Colonic mucosa (tissue), 4 donors: ENCODE measurements around the gene ADAMTS14. TPM values are rescaled to one million over a fixed set of nuclear protein-coding genes. Genes with fewer than 3 reads are reported as not detected.
"Not testable (repeated sequence)": the region's sequence is repeated elsewhere in the genome, so short reads cannot be mapped to it uniquely, and the experiment has no call there.

Source experiments
- DNase-seq: peaks from one replicate; pipeline ENCODE4 v3.0.0-alpha.2; 2020
- H3K27ac ChIP-seq: fragments of 200-600 bp; one replicate; pipeline ENCODE4 v1.8.0; 2021
- H3K27me3 ChIP-seq: fragments of 200-600 bp; one replicate; pipeline ENCODE4 v1.8.0; 2021
- H3K36me3 ChIP-seq: fragments of 200-600 bp; one replicate; pipeline ENCODE4 v1.8.0; 2021
- H3K4me1 ChIP-seq: fragments of 200-600 bp; one replicate; pipeline ENCODE4 v1.8.0; 2021; ENCODE audit warnings: mild to moderate bottlenecking
- H3K4me3 ChIP-seq: fragments of 200-600 bp; one replicate; pipeline ENCODE4 v1.8.0; 2021
- H3K9ac ChIP-seq, 2 donors: one replicate each; pipeline ENCODE4 v1.7.0; 2013; ENCODE audit warnings: control low read depth in 2 of 2, low read depth in 2 of 2, low read length in 2 of 2
- H3K9me3 ChIP-seq: fragments of 200-600 bp; one replicate; pipeline ENCODE4 v1.8.0; 2021
- CTCF ChIP-seq: fragments of 200-600 bp; IDR thresholded peaks from one replicate; pipeline ENCODE4 v1.8.0; 2022; ENCODE audit warnings: antibody characterized with exemption, mild to moderate bottlenecking
- intact Hi-C: fragments of 100-400 bp; cut with DNase I; formaldehyde crosslinking; loops from one replicate; pipeline ENCODE4 v1.14.1; 2022
- total RNA-seq, 2 donors: library from RNA; stranded (reverse); fragmentation: NEBNext Ultra II Directional in 1 of 2; extraction: Animal tissue kit (Norgen Biotek cat#: 25700) in 1 of 2; gene quantifications; one replicate each; pipeline ENCODE4 v1.2.1, GENCODE V29; 2021
- donor health status: healthy.
- donor health status: DM: no; HTN: no; CAD: no.
- donor health status: DM: no; HTN: no; CAD: no.

Gene ADAMTS14
- total RNA-seq, 2 donors from 2014 or later: 0.93 to 1.5 TPM

GRCh38 chr10:70769121-70769520 lies 96.8 kb downstream of the ADAMTS14 start:
- Histone ChIP-seq H3K27ac (no peak overlapping the region), H3K9me3 (no peaks in the 10 kb centered on the region), H3K4me3 (no peak overlapping the region), H3K36me3 (no peaks in the 10 kb centered on the region), H3K27me3 (no peaks in the 10 kb centered on the region), H3K9ac (no peak overlapping the region), H3K4me1 (no peaks in the 10 kb centered on the region)
- intact Hi-C loops: no loop called here
- DNase-seq: no peak
- no peak for TF ChIP-seq CTCF

- Histone ChIP-seq H3K36me3 (no peaks in the 10 kb centered on the region), H3K4me1 (no peaks in the 10 kb centered on the region), H3K27me3 (no peaks in the 10 kb centered on the region), H3K27ac (no peak overlapping the region), H3K9me3 (no peaks in the 10 kb centered on the region), H3K9ac (no peak overlapping the region), H3K4me3 (no peak overlapping the region)
- no peak for TF ChIP-seq CTCF
- intact Hi-C loops: no loop called here
- no peak for DNase-seq
Measured at GRCh38 chr10:70770001-70770400, 97.7 kb downstream of the ADAMTS14 start.

DNA sequence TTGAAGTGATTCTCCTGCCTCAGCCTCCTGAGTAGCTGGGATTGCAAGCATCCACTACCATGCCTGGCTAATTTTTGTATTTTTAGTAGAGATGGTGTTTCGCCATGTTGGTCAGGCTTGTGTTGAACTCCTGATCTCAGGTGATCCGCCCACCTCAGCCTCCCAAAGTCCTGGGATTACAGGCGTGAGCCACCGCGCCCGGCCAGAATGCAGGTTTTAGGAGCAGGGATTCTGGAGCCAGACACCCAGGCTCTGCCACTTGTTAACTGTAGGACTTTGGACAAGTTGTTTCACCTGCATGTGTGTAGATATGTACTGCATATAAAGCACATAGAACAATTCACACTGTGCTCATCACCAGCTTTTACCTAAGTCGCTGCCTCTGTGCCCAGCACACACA lies 98.2 kb downstream of the ADAMTS14 start:
- intact Hi-C loops, H3K27me3 ChIP-seq, DNase-seq, H3K4me3 ChIP-seq, H3K36me3 ChIP-seq, H3K27ac ChIP-seq, H3K4me1 ChIP-seq, H3K9me3 ChIP-seq, H3K9ac ChIP-seq: not testable (repeated sequence)

DNA sequence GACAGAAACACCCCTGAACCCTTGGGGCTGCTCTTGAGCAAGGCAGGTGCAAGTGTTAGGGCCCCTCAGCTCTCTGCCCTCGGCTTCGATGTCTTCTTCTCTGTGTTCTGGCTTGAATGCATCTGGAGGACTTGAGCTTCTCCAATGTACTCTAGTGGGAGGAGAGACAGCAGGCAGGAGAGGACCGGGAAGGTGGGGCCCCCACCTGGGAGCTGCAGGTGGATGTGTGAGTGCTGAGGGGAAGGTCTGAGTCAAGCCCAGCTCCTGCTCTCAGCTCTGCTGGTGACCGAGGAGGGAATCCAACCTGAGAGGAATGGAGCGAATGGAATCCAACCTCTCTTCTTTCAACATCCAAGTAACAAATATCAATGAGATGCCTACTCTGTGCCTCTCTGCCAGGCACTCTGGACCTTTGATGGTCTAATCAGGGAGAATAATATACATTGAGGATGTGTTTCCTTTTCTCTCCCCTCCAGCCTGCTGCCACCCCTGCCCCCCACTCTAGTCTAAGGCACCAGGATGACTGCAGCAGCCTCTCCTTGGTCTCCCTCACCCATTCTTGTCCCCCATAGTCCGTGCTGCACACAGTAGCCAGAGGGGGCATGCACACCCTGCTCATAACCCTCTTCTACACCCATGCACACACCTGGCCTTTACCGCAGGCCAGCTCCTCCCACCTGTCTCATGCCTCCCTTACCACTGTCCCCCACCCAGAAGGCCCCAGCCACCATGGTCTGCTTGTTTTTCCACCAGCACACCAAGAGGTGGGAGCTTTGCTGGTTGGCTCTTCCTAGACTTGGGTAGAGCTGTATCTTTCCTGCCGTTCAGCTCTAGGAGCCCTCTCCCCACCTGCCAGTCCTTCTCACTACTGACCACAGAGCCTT lies 99.2 kb downstream of the ADAMTS14 start:
- Histone ChIP-seq H3K4me3 (no peak overlapping the region), H3K36me3 (no peaks in the 10 kb centered on the region), H3K9ac (no peak overlapping the region), H3K27ac (no peak overlapping the region), H3K4me1 (no peaks in the 10 kb centered on the region), H3K9me3 (no peaks in the 10 kb centered on the region), H3K27me3 (no peaks in the 10 kb centered on the region)
- TF ChIP-seq CTCF: no peak
- no peak for DNase-seq
- intact Hi-C loops: no loop called here

DNA sequence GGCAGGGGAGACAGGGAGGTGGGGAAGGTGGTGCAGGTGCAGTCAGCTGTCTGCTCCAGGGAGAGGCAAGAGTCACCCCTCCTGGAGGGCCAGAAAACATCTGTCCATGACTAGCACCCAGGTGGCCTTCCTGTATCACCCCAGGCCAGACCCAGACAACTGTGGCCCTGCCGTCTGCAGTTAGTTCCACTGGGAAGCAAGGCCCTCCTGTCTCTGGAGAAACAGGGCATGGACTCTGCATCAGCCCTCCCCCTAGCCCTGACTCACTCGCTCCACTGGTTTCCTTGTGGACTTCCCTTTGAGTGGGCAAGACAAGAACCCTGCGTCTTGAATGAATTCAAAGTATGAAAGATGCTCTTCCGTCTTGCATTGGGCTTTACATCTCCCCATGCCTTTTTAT lies 100.3 kb downstream of the ADAMTS14 start:
- Histone ChIP-seq H3K27ac (no peak overlapping the region), H3K9me3 (no peaks in the 10 kb centered on the region), H3K4me3 (no peak overlapping the region), H3K27me3 (no peaks in the 10 kb centered on the region), H3K4me1 (no peaks in the 10 kb centered on the region), H3K36me3 (no peaks in the 10 kb centered on the region), H3K9ac (no peak overlapping the region)
- TF ChIP-seq CTCF: no peak
- intact Hi-C loops: no loop called here
- no peak for DNase-seq

DNA sequence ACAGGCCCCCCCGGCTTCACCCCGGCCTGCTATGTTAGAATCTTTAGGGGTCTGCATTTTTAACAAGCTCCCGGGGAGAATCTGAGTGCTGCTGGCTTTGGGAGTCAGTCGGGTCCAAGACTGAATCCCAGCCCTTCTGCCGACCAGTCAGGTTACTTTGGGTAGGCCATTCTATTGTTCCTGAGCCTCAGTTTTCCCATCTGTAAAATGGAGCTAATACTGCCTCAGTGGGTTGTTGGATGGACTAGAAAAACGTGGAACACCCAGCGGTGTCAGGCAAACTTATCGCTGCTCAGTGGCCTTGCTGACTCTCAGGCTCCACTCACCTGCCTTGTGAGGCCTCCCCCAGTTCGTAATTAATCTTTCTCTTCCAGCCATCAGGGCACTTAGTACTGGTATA lies 101.2 kb downstream of the ADAMTS14 start:
- intact Hi-C loops: no loop called here
- no peak for DNase-seq
- Histone ChIP-seq H3K4me3 (no peak overlapping the region), H3K27ac (no peak overlapping the region), H3K9me3 (no peaks in the 10 kb centered on the region), H3K36me3 (no peaks in the 10 kb centered on the region), H3K27me3 (no peaks in the 10 kb centered on the region), H3K4me1 (no peaks in the 10 kb centered on the region), H3K9ac (no peak overlapping the region)
- no peak for TF ChIP-seq CTCF
